Caco-2 (cell line): ENCODE data around the gene APAF1. TPM values are rescaled to one million over a fixed set of nuclear protein-coding genes. Genes with fewer than 3 reads are reported as not detected.

Source experiments
- BruUV-seq: library from RNA; stranded (reverse); fragments of 400-500 nt; replicated peaks from 2 replicates; lab custom pipeline; 2021; lab: Mats Ljungman, UMichigan
- CTCF ChIA-PET: fragments of 300-600 bp; sonication (Branson Sonifier 250); formaldehyde crosslinking; loops from one replicate; lab custom pipeline; 2022; ENCODE audit warnings: antibody characterized with exemption; lab: Charles Lee
- POLR2A ChIA-PET: fragments of 300-600 bp; sonication (Branson Sonifier 250); formaldehyde crosslinking; loops from one replicate; lab custom pipeline; 2022; ENCODE audit warnings: antibody characterized with exemption; lab: Charles Lee
- DNase-seq, 2 experiments: peaks; one replicate each; pipeline versions ENCODE4 v3.0.0 to v3.0.0-alpha.2; 2020 to 2022
- H3K27me3 ChIP-seq: replicated peaks from 2 replicates; pipeline ENCODE4 v1.6.0; 2011; ENCODE audit warnings: low read length; ENCODE audit not compliant: control insufficient read depth, insufficient read depth
- H3K36me3 ChIP-seq: 2 replicates; pipeline ENCODE4 v1.5.1; 2011; ENCODE audit warnings: low read length; ENCODE audit not compliant: control insufficient read depth, insufficient read depth
- H3K4me1 ChIP-seq: fragments of 250-450 bp; sonication (Bioruptor Pico); 2 replicates; pipeline ENCODE4 v1.5.1; 2020; ENCODE audit warnings: mild to moderate bottlenecking
- H3K4me3 ChIP-seq: 2 replicates; pipeline ENCODE4 v1.5.1; 2011; ENCODE audit warnings: low read depth, mild to moderate bottlenecking, control low read depth, low read length
- H3K9me3 ChIP-seq: fragments of 250-450 bp; sonication (Bioruptor Pico); 2 replicates; pipeline ENCODE4 v1.5.1; 2020; ENCODE audit warnings: mild to moderate bottlenecking, moderate library complexity
- H3K27ac Mint-ChIP-seq: one replicate; pipeline ENCODE4 v1.8.0; 2022; ENCODE audit warnings: mixed read lengths; ENCODE audit not compliant: unreplicated experiment
- H3K27me3 Mint-ChIP-seq: one replicate; pipeline ENCODE4 v1.8.0; 2022; ENCODE audit warnings: mixed read lengths; ENCODE audit not compliant: insufficient read depth, unreplicated experiment
- H3K36me3 Mint-ChIP-seq: one replicate; pipeline ENCODE4 v1.8.0; 2022; ENCODE audit warnings: mild to moderate bottlenecking, mixed read lengths; ENCODE audit not compliant: insufficient read depth, unreplicated experiment
- H3K4me1 Mint-ChIP-seq: one replicate; pipeline ENCODE4 v1.8.0; 2022; ENCODE audit warnings: low read depth, mixed read lengths; ENCODE audit not compliant: unreplicated experiment
- H3K4me3 Mint-ChIP-seq: one replicate; pipeline ENCODE4 v1.8.0; 2022; ENCODE audit warnings: mild to moderate bottlenecking, moderate library complexity, mixed read lengths; ENCODE audit not compliant: unreplicated experiment
- H3K9me3 Mint-ChIP-seq: one replicate; pipeline ENCODE4 v1.8.0; 2022; ENCODE audit warnings: mixed read lengths; ENCODE audit not compliant: unreplicated experiment
- CTCF ChIP-seq, 2 experiments: fragments of 200-600 bp in 1 of 2; IDR thresholded peaks; 1 replicate in 1 of 2; 2 replicates in 1 of 2; pipeline versions ENCODE4 v1.5.1 to v1.8.0; 2011 to 2022; ENCODE audit warnings: antibody characterized with exemption in 1 of 2, control low read depth in 1 of 2, inconsistent platforms in 1 of 2, low read depth in 1 of 2, low read length in 1 of 2, mild to moderate bottlenecking in 1 of 2, moderate library complexity in 1 of 2; ENCODE audit not compliant: insufficient read depth in 1 of 2, severe bottlenecking in 1 of 2, unreplicated experiment in 1 of 2
- intact Hi-C: fragments of 100-400 bp; cut with micrococcal nuclease; formaldehyde crosslinking; loops from one replicate; pipeline ENCODE4 v1.10.0; 2022; ENCODE audit not compliant: unreplicated experiment
- total RNA-seq: library from RNA; stranded (reverse); gene quantifications from 2 replicates; pipeline ENCODE4 v1.2.3, GENCODE V29; 2022

APAF1 gene
- total RNA-seq, 1 experiment from 2014 or later, result 13.4 TPM

GRCh38 chr12:98651328-98651727 lies 6.2 kb downstream of the APAF1 start:
- no peaks in the 10 kb centered on the region for H3K27me3 ChIP-seq
- no peaks in the 10 kb centered on the region for H3K9me3 Mint-ChIP-seq
- H3K36me3 ChIP-seq, result no peaks in the 10 kb centered on the region
- H3K4me3 ChIP-seq, result no peak overlapping the region
- no peak overlapping the region for H3K27ac Mint-ChIP-seq
- no peak overlapping the region for H3K4me3 Mint-ChIP-seq
- H3K9me3 ChIP-seq, result no peaks in the 10 kb centered on the region
- ChIA-PET CTCF (interaction anchor here (0.6 to 1.0 kb wide), 2 partner anchors 85 to 235 kb away, joined by 3 read pairs; no protein-coding TSS in a partner anchor), POLR2A (no interaction called here)
- BruUV-seq, result no TSS peak
- peaks cover 6% of the 10 kb centered on the region; the same call in 1 of the 2 replicates for H3K4me1 ChIP-seq
- no peaks in the 10 kb centered on the region for H3K27me3 Mint-ChIP-seq
- H3K36me3 Mint-ChIP-seq, result peaks cover 19% of the 10 kb centered on the region
- no peak for TF ChIP-seq CTCF (IDR thresholded peaks at IDR 0.05; ENCODE audit: insufficient read depth in 1 of 2, low read depth in 1 of 2, low read length in 1 of 2, severe bottlenecking in 1 of 2, unreplicated experiment in 1 of 2)
- H3K4me1 Mint-ChIP-seq, result peaks cover 4% of the 10 kb centered on the region
- intact Hi-C loops, result loop anchor here (5.0 kb wide), 1 partner anchor 119 kb away; no protein-coding TSS in a partner anchor
- DNase-seq, result no peak

GRCh38 chr12:98653866-98654493 lies 8.9 kb downstream of the APAF1 start:
- Mint-ChIP-seq H3K27me3 (no peaks in the 10 kb centered on the region), H3K4me1 (peaks cover 7% of the 10 kb centered on the region), H3K9me3 (no peaks in the 10 kb centered on the region), H3K27ac (no peak overlapping the region), H3K4me3 (no peak overlapping the region), H3K36me3 (peaks cover 14% of the 10 kb centered on the region)
- intact Hi-C loops, result loop anchor here (1.0 to 5.0 kb wide), 6 partner anchors 48 to 237 kb away; no protein-coding TSS in a partner anchor
- Histone ChIP-seq H3K4me3 (no peak overlapping the region), H3K4me1 (0 out of 2 replicates have a peak, but pooled peaks cover 5% of the 10 kb centered on the region), H3K36me3 (no peaks in the 10 kb centered on the region), H3K27me3 (no peaks in the 10 kb centered on the region), H3K9me3 (no peaks in the 10 kb centered on the region)
- ChIA-PET CTCF (interaction anchor here (1.8 kb wide), 1 partner anchor 87 kb away, joined by 6 read pairs; no protein-coding TSS in a partner anchor), POLR2A (no interaction called here)
- BruUV-seq, result no TSS peak
- peak in 1 of 2 experiments; percentile 46 for DNase-seq
- TF ChIP-seq CTCF (IDR thresholded peaks at IDR 0.05; ENCODE audit: insufficient read depth in 1 of 2, low read depth in 1 of 2, low read length in 1 of 2, severe bottlenecking in 1 of 2, unreplicated experiment in 1 of 2), result peak; percentile 61 to 70

GRCh38 chr12:98656289-98657101 lies 11.4 kb downstream of the APAF1 start:
- Mint-ChIP-seq H3K4me1 (peaks cover 7% of the 10 kb centered on the region), H3K4me3 (no peak overlapping the region), H3K36me3 (no peaks in the 10 kb centered on the region), H3K27ac (no peak overlapping the region), H3K9me3 (no peaks in the 10 kb centered on the region), H3K27me3 (no peaks in the 10 kb centered on the region)
- CTCF ChIA-PET, result no interaction called here
- no peaks in the 10 kb centered on the region for H3K36me3 ChIP-seq
- POLR2A ChIA-PET, result no interaction called here
- H3K9me3 ChIP-seq, result no peaks in the 10 kb centered on the region
- no peak for DNase-seq
- no peaks in the 10 kb centered on the region for H3K27me3 ChIP-seq
- 0 out of 2 replicates have a peak, but pooled peaks cover 5% of the 10 kb centered on the region for H3K4me1 ChIP-seq
- no peak for TF ChIP-seq CTCF (IDR thresholded peaks at IDR 0.05; ENCODE audit: insufficient read depth in 1 of 2, low read depth in 1 of 2, low read length in 1 of 2, severe bottlenecking in 1 of 2, unreplicated experiment in 1 of 2)
- BruUV-seq, result no TSS peak
- no peak overlapping the region for H3K4me3 ChIP-seq
- intact Hi-C loops, result no loop called here
